Measurements from ENCODE around the gene FAAP100. TPM values are rescaled to one million over a fixed set of nuclear protein-coding genes. Genes with fewer than 3 reads are reported as not detected.

Gene FAAP100
- total RNA-seq, 1 donor from 2014 or later, result 26.0 TPM

DNA sequence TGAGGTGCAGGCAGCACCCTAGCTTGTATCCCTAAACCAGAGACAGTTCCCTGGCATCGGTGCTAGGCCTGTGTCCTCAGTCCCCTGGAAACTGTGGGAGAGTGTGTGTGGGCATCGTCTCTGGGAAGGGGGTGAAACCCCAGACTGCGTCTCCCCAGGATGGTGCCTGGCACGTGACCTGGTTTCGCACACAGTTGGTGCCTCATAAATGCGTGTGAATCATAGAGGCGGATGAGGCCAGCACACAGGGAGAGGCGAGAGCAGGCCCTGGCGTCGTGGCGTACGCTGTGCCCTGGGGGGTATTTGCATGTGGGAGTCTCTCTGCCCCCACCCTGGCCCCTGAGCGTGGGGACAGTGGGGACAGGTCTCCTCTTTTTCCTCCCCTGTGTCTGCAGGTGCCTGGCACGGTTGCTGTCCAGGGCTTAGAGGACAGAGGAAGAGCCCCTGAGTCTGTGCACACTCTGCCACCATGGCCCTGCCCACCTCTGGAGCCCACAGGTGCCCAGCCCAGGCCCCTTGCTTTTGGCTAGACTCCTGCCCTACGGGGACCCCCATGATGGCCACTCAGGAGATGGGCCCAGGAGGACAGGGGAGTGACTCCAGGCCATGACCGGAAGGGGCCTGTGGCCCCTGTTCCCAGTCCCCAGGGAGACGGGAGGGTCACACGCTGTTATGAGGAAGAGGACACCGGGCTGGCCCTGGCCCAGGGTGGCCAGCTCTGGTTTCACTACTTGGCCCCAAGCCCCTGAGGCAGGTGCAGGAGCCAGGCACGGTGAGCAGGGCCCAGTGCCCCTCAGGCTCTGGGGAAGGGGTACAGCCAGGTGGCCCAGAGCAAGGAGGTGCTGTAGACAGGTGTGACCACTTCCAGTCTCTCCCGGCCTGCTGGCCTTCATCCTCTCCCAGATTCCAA is 25.2 kb downstream of the FAAP100 start:
- DNase-seq (ENCODE audit: low spot score), result no peak

DNA sequence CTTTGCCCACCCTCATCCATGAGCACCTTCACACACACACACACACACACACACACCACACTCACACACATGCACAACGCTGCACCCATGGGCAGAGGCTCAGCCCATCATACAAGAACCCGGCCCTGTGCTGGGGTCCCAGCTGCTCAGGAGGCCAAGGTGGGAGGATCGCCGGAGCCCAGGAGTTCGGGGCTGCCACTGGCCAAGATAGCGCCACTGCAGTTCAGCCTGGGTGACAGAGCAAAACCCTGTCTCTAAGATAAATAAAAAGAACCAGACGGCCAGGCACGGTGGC is 27.3 kb downstream of the FAAP100 start:
- DNase-seq (ENCODE audit: low spot score), result no peak

GRCh38 chr17:81524039-81524864 is 27.9 kb downstream of the FAAP100 start:
- no peak for DNase-seq (ENCODE audit: low spot score)

DNA sequence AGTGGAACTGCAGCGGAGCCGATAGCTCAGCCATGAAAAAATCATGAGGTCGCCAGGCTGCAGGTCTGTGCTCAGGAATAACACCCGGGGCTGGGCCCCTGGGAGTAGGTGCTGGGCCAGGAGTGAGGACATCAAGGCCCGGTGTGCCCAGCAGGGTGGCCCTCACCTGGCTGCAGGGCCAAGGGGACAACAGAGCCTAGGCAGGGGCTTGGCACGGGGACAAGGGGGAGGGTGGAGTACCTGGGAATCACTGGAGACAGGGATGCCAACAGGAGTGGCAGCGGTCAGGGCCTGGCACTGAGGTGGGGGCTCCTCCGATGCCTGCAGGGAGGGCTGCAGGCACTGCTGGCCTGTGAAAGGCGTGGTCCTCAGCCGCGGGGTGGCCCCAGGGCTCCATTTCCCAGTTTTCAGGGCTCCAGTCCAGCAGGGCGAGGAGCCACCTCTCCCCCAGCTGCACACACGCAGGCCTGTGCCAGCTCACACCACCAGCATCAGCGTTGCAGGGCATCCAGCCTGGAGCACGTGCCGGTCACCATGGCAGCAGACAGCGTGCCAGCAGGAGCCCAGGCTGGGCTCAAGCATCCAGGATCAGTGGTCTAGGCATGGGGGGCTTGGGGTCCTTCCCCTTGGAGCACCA is 28.6 kb downstream of the FAAP100 start:
- DNase-seq (ENCODE audit: low spot score), result no peak

GRCh38 chr17:81522491-81523401 is 29.4 kb downstream of the FAAP100 start:
- DNase-seq (ENCODE audit: low spot score), result peak; percentile 66

- DNase-seq (ENCODE audit: low spot score), result no peak
These were observed 31.9 kb downstream of the FAAP100 start for GRCh38 chr17:81520021-81520901.

GRCh38 chr17:81519284-81520020 is 32.7 kb downstream of the FAAP100 start:
- no peak for DNase-seq (ENCODE audit: low spot score)

GRCh38 chr17:81518785-81519283 is 33.3 kb downstream of the FAAP100 start:
- no peak for DNase-seq (ENCODE audit: low spot score)

GRCh38 chr17:81518113-81518784 is 33.9 kb downstream of the FAAP100 start:
- DNase-seq (ENCODE audit: low spot score), result no peak

DNA sequence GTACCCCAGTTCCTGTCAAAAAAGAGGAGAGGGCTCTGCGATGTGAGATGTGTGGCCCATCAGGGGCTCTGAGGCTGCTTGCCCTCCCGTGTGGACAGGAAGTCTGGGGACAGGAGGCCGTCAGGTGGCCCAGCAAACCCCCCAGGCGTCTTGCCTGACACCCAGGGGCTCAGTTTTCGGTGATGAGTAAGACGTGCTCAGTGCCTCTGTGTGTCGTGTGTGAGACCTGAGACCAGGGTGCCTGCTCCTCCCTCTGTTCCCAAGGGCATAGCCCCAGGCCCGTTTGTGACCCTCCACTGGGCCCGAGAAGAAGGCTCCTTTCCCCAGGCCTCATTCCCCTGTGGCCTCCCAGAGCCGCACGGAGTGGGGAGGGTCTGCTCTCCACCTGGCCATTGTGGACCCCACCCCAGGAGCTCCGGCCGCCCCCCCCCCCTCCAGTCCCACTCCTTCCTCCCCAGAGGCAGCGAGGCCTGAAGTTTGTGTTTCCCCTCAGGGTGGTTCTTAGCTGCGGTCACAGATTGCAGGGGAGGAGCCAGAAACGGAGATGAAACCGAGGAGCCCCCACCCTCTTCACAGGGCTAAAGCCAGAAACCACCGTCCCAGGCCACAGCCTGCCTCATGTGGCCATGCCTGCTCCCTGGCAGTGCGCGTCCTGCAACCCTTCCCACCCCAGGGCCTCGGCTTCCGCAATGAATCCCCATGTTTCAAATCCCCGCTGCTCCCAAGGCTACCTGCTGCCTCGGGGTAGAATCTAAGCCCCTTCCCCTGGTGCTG is 34.6 kb downstream of the FAAP100 start:
- no peak for DNase-seq (ENCODE audit: low spot score)

GRCh38 chr17:81517009-81517338 is 35.2 kb downstream of the FAAP100 start:
- no peak for DNase-seq (ENCODE audit: low spot score)

DNA sequence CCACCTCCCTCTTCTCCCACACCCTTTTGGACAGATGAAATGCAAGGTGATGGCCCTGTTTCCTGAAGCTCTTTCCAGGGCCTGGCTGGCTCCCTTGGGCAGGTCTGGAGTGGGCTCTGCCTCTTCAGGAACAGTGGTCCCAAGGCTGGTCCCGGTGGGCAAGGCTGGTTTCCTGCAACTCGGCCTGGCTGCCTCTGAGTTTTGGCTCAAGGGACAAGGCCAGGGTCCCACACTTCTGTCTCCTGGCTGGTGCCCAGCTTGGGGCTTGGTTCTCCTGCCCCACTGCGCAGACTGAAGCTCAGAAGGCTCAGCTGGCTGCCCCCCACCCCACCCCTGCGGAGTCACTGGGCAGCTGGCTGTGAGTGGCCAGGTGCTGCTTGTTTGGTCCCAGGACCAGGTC is 35.7 kb downstream of the FAAP100 start:
- no peak for DNase-seq (ENCODE audit: low spot score)

DNA sequence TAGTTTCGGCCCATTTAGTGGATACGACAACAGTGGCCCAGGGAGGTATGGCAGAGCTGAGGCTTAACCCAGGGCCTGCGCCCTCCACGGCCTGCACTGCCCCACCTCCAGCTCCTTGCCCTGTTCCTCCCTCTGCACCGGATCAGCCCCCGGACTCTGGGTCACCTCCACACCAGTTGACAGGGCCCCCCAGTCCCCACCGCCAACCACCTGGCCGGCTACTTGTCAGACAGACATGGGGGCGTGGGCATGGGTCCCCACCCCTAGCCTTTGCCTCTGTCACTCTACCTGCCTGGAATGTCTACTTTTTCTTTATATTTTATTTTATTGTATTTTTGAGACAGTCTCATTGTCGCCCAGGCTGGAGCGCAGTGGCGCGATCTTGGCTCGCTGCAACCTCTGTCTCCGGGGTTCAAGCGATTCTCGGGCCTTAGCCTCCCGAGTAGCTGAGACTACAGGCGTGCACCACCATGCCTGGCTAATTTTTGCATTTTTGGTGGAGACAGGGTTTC is 36.6 kb downstream of the FAAP100 start:
- DNase-seq (ENCODE audit: low spot score), result no peak

DNA sequence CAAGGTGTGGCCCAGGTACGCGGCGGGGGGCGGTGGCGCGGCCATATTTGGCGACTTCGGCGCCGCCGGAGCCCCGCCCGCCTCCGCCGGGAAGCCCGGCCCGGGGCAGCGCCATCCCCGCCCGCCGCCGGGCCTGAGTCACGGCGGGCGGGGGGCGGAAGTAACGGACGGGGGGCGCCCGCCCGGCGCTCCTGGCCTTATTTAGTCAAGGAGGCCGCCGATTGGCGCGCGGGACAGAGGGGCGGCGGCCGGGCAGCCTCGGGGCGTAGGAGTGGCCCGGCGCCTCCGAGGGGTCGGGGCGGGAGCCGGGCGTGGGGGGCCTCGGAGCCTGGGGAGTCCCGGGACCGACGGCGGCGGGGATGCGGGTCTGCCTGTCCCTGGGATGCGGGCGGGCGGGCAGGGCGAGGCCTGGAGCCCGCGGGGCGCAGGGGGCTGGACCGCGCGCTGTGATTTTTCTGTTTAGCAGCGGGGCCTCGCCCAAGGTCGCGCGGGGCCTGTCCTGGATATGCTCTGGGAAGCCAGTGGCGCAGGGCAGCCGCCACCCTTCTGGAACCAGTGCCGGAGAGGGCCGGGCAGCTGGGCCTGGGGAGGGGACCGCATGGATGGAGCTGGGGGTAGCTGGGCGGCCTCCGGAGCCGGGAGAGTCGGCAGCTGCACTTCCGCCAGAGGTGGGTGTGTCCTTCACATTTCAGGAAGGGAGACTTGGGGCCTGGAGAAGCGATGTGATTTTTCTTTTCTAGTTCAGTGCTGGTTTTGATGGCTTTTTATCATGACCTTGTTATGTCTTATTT is 37.2 kb downstream of the FAAP100 start:
- DNase-seq (ENCODE audit: low spot score), result peak; percentile 82

DNA sequence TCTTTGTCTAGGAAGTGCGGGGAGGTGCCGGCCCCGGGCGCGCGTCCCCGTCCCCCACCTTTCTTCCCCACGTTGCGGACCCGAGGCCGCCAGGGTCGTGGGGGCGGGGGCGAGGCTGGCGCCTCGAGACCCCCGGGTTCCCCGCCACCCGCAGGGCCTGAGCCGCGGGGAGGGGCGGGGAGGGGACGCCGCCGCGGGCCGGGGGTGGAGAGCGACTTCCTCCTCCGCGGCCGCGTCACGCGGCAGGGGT is 37.7 kb downstream of the FAAP100 start:
- DNase-seq (ENCODE audit: low spot score), result no peak

GRCh38 chr17:81513753-81514488 is 38.2 kb downstream of the FAAP100 start:
- peak; percentile 77 for DNase-seq (ENCODE audit: low spot score)

DNA sequence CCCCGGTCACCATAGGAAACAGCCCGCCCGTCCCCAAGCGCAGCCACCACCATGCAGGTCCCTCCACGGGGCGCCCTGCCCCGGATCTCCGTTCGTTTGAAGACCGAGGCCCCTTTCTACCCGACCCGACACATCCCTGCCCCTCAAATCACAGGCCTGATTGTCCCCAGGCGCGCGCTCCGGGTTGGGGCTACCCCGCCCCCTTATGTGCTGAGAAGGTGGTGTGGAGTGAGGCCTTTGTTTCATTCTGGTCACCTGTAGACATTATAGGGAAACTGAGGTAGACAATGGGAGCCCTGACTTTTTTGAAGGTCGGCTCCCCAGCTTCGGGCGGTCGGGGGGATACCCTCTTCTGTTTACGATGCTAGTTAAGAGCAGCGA is 38.8 kb downstream of the FAAP100 start:
- peak; percentile 76 for DNase-seq (ENCODE audit: low spot score)

All from umbilical cord (tissue), 2 donors.